Panc1 (cell line): Measurements from ENCODE around the gene SNIP1.

Experiments
- CTCF ChIP-seq: fragments of 450-650 bp; IDR thresholded peaks from 2 replicates; pipeline ENCODE4 v1.5.1; 2017; ENCODE audit warnings: mild to moderate bottlenecking
- POLR2AphosphoS5 ChIP-seq: IDR thresholded peaks from 2 replicates; pipeline ENCODE4 v1.6.1; 2012; ENCODE audit warnings: mild to moderate bottlenecking, low read depth, low read length, moderate library complexity
- TF ChIP-seq, protein P1 (sequence below), 2 experiments: IDR thresholded peaks; 2 replicates each; pipeline ENCODE4 v1.6.1; 2011 to 2012; ENCODE audit warnings: low read depth in 2 of 2, control low read depth in 1 of 2, low read length in 1 of 2, mild to moderate bottlenecking in 1 of 2, moderate library complexity in 1 of 2; ENCODE audit not compliant: insufficient read depth in 1 of 2

DNA sequence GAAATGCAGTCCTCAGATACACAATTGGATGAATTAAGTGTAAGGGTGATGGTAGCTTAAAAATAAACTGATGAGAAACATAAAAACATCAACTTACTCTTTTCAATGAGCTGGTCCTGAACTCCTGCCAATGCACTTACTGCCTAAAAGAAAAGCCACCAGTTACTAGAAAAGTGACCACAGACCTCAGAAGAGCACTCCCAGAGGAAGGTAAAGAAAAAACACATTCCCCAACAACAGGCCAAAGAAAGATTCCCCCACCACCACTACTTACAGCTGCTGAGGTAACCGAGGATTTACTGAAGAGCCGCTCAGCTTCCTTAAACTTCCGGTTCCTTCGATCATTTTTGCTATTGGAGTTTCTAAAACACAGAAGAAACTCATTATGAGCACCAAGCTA, 44.9 kb downstream of the SNIP1 start:
- peak; percentile 58 for TF ChIP-seq CTCF
- TF ChIP-seq, protein P1, sequence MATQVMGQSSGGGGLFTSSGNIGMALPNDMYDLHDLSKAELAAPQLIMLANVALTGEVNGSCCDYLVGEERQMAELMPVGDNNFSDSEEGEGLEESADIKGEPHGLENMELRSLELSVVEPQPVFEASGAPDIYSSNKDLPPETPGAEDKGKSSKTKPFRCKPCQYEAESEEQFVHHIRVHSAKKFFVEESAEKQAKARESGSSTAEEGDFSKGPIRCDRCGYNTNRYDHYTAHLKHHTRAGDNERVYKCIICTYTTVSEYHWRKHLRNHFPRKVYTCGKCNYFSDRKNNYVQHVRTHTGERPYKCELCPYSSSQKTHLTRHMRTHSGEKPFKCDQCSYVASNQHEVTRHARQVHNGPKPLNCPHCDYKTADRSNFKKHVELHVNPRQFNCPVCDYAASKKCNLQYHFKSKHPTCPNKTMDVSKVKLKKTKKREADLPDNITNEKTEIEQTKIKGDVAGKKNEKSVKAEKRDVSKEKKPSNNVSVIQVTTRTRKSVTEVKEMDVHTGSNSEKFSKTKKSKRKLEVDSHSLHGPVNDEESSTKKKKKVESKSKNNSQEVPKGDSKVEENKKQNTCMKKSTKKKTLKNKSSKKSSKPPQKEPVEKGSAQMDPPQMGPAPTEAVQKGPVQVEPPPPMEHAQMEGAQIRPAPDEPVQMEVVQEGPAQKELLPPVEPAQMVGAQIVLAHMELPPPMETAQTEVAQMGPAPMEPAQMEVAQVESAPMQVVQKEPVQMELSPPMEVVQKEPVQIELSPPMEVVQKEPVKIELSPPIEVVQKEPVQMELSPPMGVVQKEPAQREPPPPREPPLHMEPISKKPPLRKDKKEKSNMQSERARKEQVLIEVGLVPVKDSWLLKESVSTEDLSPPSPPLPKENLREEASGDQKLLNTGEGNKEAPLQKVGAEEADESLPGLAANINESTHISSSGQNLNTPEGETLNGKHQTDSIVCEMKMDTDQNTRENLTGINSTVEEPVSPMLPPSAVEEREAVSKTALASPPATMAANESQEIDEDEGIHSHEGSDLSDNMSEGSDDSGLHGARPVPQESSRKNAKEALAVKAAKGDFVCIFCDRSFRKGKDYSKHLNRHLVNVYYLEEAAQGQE (IDR thresholded peaks at IDR 0.05; ENCODE audit: insufficient read depth in 1 of 2, low read depth in 2 of 2, low read length in 1 of 2) = no peak
- no peak for TF ChIP-seq POLR2AphosphoS5
